K562 (cell line): ENCODE results near the gene SUGP1. TPM values are rescaled to one million over a fixed set of nuclear protein-coding genes. Genes with fewer than 3 reads are reported as not detected.

Experiments used
- ATAC-seq: fragments of 200-7000 bp; cut with Tn5 transposase; 3 replicates; pipeline ENCODE4 v1.9.1; 2020; ENCODE audit warnings: moderate library complexity
- BruUV-seq: library from RNA; stranded (reverse); fragments of 400-500 nt; replicated peaks from 2 replicates; lab custom pipeline; 2021; lab: Mats Ljungman, UMichigan
- CTCF ChIA-PET: fragments of 300-600 bp; formaldehyde crosslinking; extraction: SDS; loops from one replicate; lab custom pipeline; 2021; ENCODE audit warnings: low intra/inter-chr PET ratio; lab: Yijun Ruan, JAX
- POLR2A ChIA-PET: fragments of 300-600, 350-650 bp; sonication (Branson Sonifier 250); formaldehyde crosslinking; extraction: SDS; loops from one replicate; lab custom pipeline; 2021; ENCODE audit warnings: antibody characterized with exemption, inconsistent platforms; lab: Yijun Ruan, JAX
- DNase-seq, 4 experiments: peaks; one replicate each; pipeline versions ENCODE4 v3.0.0 to v3.0.0-alpha.2; 2011 to 2018; ENCODE audit warnings: low spot score in 3 of 4, mixed read lengths in 3 of 4; ENCODE audit errors: extremely low read depth in 1 of 4
- FAIRE-seq: peaks from 2 replicates; lab custom pipeline; 2011; peaks lifted over from hg19 to GRCh38; lab: Jason Lieb, UNC
- H2AFZ ChIP-seq: 2 replicates; pipeline ENCODE4 v1.6.0; 2011; ENCODE audit warnings: low read depth, low read length, control low read depth, inconsistent platforms
- H3K27ac ChIP-seq: fragments of 200-600 bp; 3 replicates; pipeline ENCODE4 v1.8.0; 2011; ENCODE audit warnings: low read depth, mild to moderate bottlenecking, control low read depth, inconsistent platforms, low read length, moderate library complexity, mixed read lengths; ENCODE audit errors: extremely low read depth
- H3K27me3 ChIP-seq, 2 experiments: fragments of 300-600 bp in 1 of 2; 2 replicates in 1 of 2; 3 replicates in 1 of 2; pipeline versions ENCODE4 v1.6.0 to v1.8.0; 2011; ENCODE audit warnings: inconsistent platforms in 2 of 2, low read length in 2 of 2, mild to moderate bottlenecking in 1 of 2, mixed read lengths in 1 of 2, moderate library complexity in 1 of 2; ENCODE audit not compliant: control insufficient read depth in 2 of 2, insufficient read depth in 2 of 2
- H3K36me3 ChIP-seq: fragments of 300-600 bp; 3 replicates; pipeline ENCODE4 v1.8.0; 2011; ENCODE audit warnings: mild to moderate bottlenecking, low read length, inconsistent platforms; ENCODE audit not compliant: control insufficient read depth, insufficient read depth
- H3K4me1 ChIP-seq, 2 experiments: fragments of 200-600 bp in 1 of 2; replicated peaks in 1 of 2; 2 replicates in 1 of 2; 3 replicates in 1 of 2; pipeline versions ENCODE4 v1.5.1 to v1.8.0; 2011; ENCODE audit warnings: inconsistent platforms in 2 of 2, low read length in 2 of 2, mild to moderate bottlenecking in 1 of 2, mixed read lengths in 1 of 2, moderate library complexity in 1 of 2; ENCODE audit not compliant: control insufficient read depth in 2 of 2, insufficient read depth in 2 of 2
- H3K4me2 ChIP-seq: 2 replicates; pipeline ENCODE4 v1.6.1; 2011; ENCODE audit warnings: low read length, control low read depth, inconsistent platforms, mixed read lengths; ENCODE audit not compliant: insufficient read depth
- H3K4me3 ChIP-seq: fragments of 200-600 bp; sonication (generic), shearing (Covaris generic); 2 replicates; pipeline ENCODE4 v1.5.1; 2016; ENCODE audit warnings: control low read depth, inconsistent platforms
- H3K79me2 ChIP-seq: fragments of 200-600 bp; 3 replicates; pipeline ENCODE4 v1.8.0; 2011; ENCODE audit warnings: low read length, inconsistent platforms; ENCODE audit not compliant: control insufficient read depth, insufficient read depth
- H3K9ac ChIP-seq, 2 experiments: 2 replicates each; pipeline versions ENCODE4 v1.6.0 to v1.6.1; 2011; ENCODE audit warnings: low read depth in 2 of 2, low read length in 2 of 2, control low read depth in 1 of 2, inconsistent platforms in 1 of 2, mild to moderate bottlenecking in 1 of 2, mixed read lengths in 1 of 2; ENCODE audit not compliant: insufficient read depth in 1 of 2
- H3K9me1 ChIP-seq: one replicate; pipeline ENCODE4 v1.6.0; 2011; ENCODE audit warnings: inconsistent platforms, mild to moderate bottlenecking, low read length, moderate library complexity; ENCODE audit not compliant: control insufficient read depth, insufficient read depth
- H3K9me3 ChIP-seq: replicated peaks from 2 replicates; pipeline ENCODE4 v1.5.1; 2011; ENCODE audit warnings: low read depth, low read length, inconsistent platforms; ENCODE audit not compliant: control insufficient read depth, insufficient read depth
- H4K20me1 ChIP-seq: replicated peaks from 2 replicates; pipeline ENCODE4 v1.6.1; 2011; ENCODE audit warnings: low read length, inconsistent platforms, mixed read lengths; ENCODE audit not compliant: control insufficient read depth, insufficient read depth
- ATF3 ChIP-seq, 2 experiments: fragments of 450-650 bp in 1 of 2; sonication (generic) in 1 of 2; formaldehyde crosslinking in 1 of 2; IDR thresholded peaks in 1 of 2; conservative IDR thresholded peaks in 1 of 2; 2 replicates each; pipeline versions ENCODE4 v1.6.1 to v1.8.1; 2016 to 2023; ENCODE audit warnings: mild to moderate bottlenecking in 2 of 2, moderate library complexity in 2 of 2, inconsistent platforms in 1 of 2, missing genetic modification reagents in 1 of 2
- DPF2 ChIP-seq: fragments of 450-650 bp; IDR thresholded peaks from 2 replicates; pipeline ENCODE4 v1.6.1; 2016
- JUND ChIP-seq, 2 experiments: IDR thresholded peaks; 2 replicates in 1 of 2; 3 replicates in 1 of 2; pipeline ENCODE4 v1.6.1; 2011; ENCODE audit warnings: borderline replicate concordance in 2 of 2, low read depth in 2 of 2, low read length in 2 of 2, improper control_type of control experiment in 1 of 2, missing biosample characterization in 1 of 2, missing genetic modification characterization in 1 of 2, missing genetic modification reagents in 1 of 2
- MLX ChIP-seq, 2 experiments: fragments of 450-650 bp in 1 of 2; sonication (generic) in 1 of 2; formaldehyde crosslinking; conservative IDR thresholded peaks; 2 replicates each; pipeline versions ENCODE4 v1.4.0 to v1.8.1; 2020 to 2022; ENCODE audit warnings: mild to moderate bottlenecking in 1 of 2, missing genetic modification reagents in 1 of 2
- NKRF ChIP-seq: fragments of 450-650 bp; IDR thresholded peaks from 2 replicates; pipeline ENCODE4 v1.6.1; 2016; ENCODE audit warnings: borderline replicate concordance
- PCBP2 ChIP-seq: fragments of 200-400 bp; formaldehyde crosslinking; IDR thresholded peaks from 2 replicates; pipeline ENCODE4 v1.6.1; 2018; ENCODE audit warnings: low read length, low read depth, mild to moderate bottlenecking, moderate library complexity; ENCODE audit not compliant: poor library complexity, severe bottlenecking
- SFPQ ChIP-seq: fragments of 200-400 bp; formaldehyde crosslinking; IDR thresholded peaks from 2 replicates; pipeline ENCODE4 v1.6.1; 2017; ENCODE audit warnings: mild to moderate bottlenecking, low read depth, low read length, moderate library complexity
- TOE1 ChIP-seq, 2 experiments: fragments of 450-650 bp in 1 of 2; sonication (generic) in 1 of 2; formaldehyde crosslinking in 1 of 2; IDR thresholded peaks; 2 replicates each; pipeline versions ENCODE4 v1.7.1 to v1.8.0; 2016 to 2022; ENCODE audit warnings: borderline replicate concordance in 2 of 2, mild to moderate bottlenecking in 2 of 2, antibody characterized with exemption in 1 of 2, inconsistent platforms in 1 of 2, low read depth in 1 of 2, missing genetic modification reagents in 1 of 2, moderate library complexity in 1 of 2
- ZFPM2 ChIP-seq: fragments of 250-450 bp; sonication (Bioruptor Pico); IDR thresholded peaks from 2 replicates; pipeline ENCODE4 v1.5.1; 2022; ENCODE audit warnings: mild to moderate bottlenecking
- ZNF239 ChIP-seq: fragments of 250-450 bp; sonication (Bioruptor Pico); IDR thresholded peaks from 2 replicates; pipeline ENCODE4 v1.4.0; 2020; ENCODE audit warnings: mild to moderate bottlenecking
- ZNF311 ChIP-seq: fragments of 250-450 bp; sonication (Bioruptor Pico); IDR thresholded peaks from 2 replicates; pipeline ENCODE4 v1.4.0; 2020; ENCODE audit warnings: mild to moderate bottlenecking, moderate library complexity
- WGBS: fragments of 100-300 bp; shearing (Covaris generic); methylation state at CpG from one replicate; pipeline ENCODE4 v1.1.6; 2016; ENCODE audit warnings: low coverage, mixed read lengths; ENCODE audit not compliant: insufficient coverage; ENCODE audit errors: missing lambda C conversion rate; 5-methylcytosine and 5-hydroxymethylcytosine counted together
- in situ Hi-C: fragments of 300-500 bp; cut with MboI; formaldehyde crosslinking; loops from 4 replicates; pipeline ENCODE4 v1.15.0; 2018; ENCODE audit warnings: inconsistent platforms, mixed read lengths
- intact Hi-C: fragments of 100-400 bp; cut with micrococcal nuclease; formaldehyde crosslinking; loops from 2 replicates; pipeline ENCODE4 v1.14.2; 2022
- polyA plus RNA-seq, 8 experiments: library from polyadenylated mRNA; depleted of rRNA in 4 of 8; stranded (reverse) in 5 of 8; unstranded in 3 of 8; fragments of >200 nt; fragmentation: Nextera tagmentation in 2 of 8; fragmentation: Illumina TruSeq in 1 of 8; extraction: Ambion mirVana in 2 of 8; extraction: Trizol in 1 of 8; gene quantifications; 2 replicates each; pipeline versions ENCODE4 v1.2.1 to v1.2.3, GENCODE V29; 2011 to 2014; ENCODE audit warnings: inconsistent platforms in 1 of 8, missing spikeins in 1 of 8
- total RNA-seq, 7 experiments: library from RNA; depleted of rRNA in 6 of 7; stranded (reverse); fragments of >200 nt in 6 of 7; fragmentation: Illumina TruSeq in 2 of 7; extraction: Trizol in 2 of 7; gene quantifications; 2 replicates each; pipeline versions ENCODE4 v1.2.1 to v1.2.3, GENCODE V29; 2011 to 2021; ENCODE audit warnings: low replicate concordance in 1 of 7

The SUGP1 gene
- total and polyA plus RNA-seq, 9 of the 15 experiments (the other 6 are each of a cell fraction or from before 2014, with no cell fraction given): 1.0 to 53.3 (median 32.4) TPM

- TF ChIP-seq MLX (CRISPR knock-in tag; conservative IDR thresholded peaks at IDR 0.05) (no peak), PCBP2 (no peak)
These were observed 88.0 kb downstream of the SUGP1 start (continued) for GRCh38 chr19:19232261-19232721.

GRCh38 chr19:19230999-19231398 is 89.3 kb downstream of the SUGP1 start:
- ChIA-PET POLR2A (no interaction called here), CTCF (no interaction called here)
- no peak for DNase-seq
- no peak overlapping the region for H2AFZ ChIP-seq
- peaks cover 19 to 63% of the 10 kb centered on the region in 2 experiments; a peak in 4 of 5 replicates for H3K27me3 ChIP-seq
- intact Hi-C loops (no loop called here), in situ Hi-C loops (no loop called here)
- peaks cover 10% of the 10 kb centered on the region for H3K9me3 ChIP-seq
- H4K20me1 ChIP-seq: peaks cover 4% of the 10 kb centered on the region; the same call in 1 of the 2 replicates
- 7% methylated on average over 8 of the region's 9 CpGs for WGBS
- H3K79me2 ChIP-seq: no peaks in the 10 kb centered on the region
- H3K9me1 ChIP-seq: no peaks in the 10 kb centered on the region
- H3K9ac ChIP-seq: no peak overlapping the region
- H3K27ac ChIP-seq: no peak overlapping the region
- no peak overlapping the region for H3K4me2 ChIP-seq
- ATAC-seq: peak; percentile 17
- TF ChIP-seq ATF3 (IDR thresholded peaks at IDR 0.05) (no peak), ATF3 (CRISPR knock-in tag; conservative IDR thresholded peaks at IDR 0.05) (no peak), ZNF239 (CRISPR knock-in tag) (no peak), TOE1 (IDR thresholded peaks at IDR 0.05; ENCODE audit: borderline replicate concordance) (no peak), TOE1 (CRISPR knock-in tag; IDR thresholded peaks at IDR 0.05; ENCODE audit: borderline replicate concordance, low read depth) (no peak), ZFPM2 (CRISPR knock-in tag) (no peak), JUND (IDR thresholded peaks at IDR 0.05; ENCODE audit: borderline replicate concordance, low read depth, low read length) (no peak), JUND (tag; IDR thresholded peaks at IDR 0.05; ENCODE audit: borderline replicate concordance, low read depth, low read length) (no peak), SFPQ (no peak), NKRF (no peak), DPF2 (no peak), ZNF311 (no peak)
- H3K4me3 ChIP-seq: no peak overlapping the region
- peaks cover 0 to 15% of the 10 kb centered on the region in 2 experiments; a peak in 3 of 5 replicates for H3K4me1 ChIP-seq
- no peaks in the 10 kb centered on the region for H3K36me3 ChIP-seq
- BruUV-seq: no TSS peak
- FAIRE-seq: no peak
